MCF 10A (cell line): ENCODE data around the gene CYLC2. TPM values are rescaled to one million over a fixed set of nuclear protein-coding genes. Genes with fewer than 3 reads are reported as not detected.

Experiments
- Bru-seq: library from RNA; stranded (reverse); fragments of 400-500 nt; gene quantifications from one replicate; lab custom pipeline; 2021; lab: Mats Ljungman, UMichigan
- BruChase-seq, 2 experiments: library from RNA; stranded (reverse); fragments of 400-500 nt; gene quantifications; one replicate each; lab custom pipeline; 2021; lab: Mats Ljungman, UMichigan
- BruUV-seq: library from RNA; stranded (reverse); fragments of 400-500 nt; replicated peaks from 2 replicates; lab custom pipeline; 2021; lab: Mats Ljungman, UMichigan
- CTCF ChIA-PET: fragments of 300-600 bp; sonication (Branson Sonifier 250); formaldehyde crosslinking; extraction: SDS; loops from one replicate; lab custom pipeline; 2021; ENCODE audit warnings: antibody characterized with exemption, inconsistent platforms; lab: Yijun Ruan, JAX
- POLR2A ChIA-PET: fragments of 300-600, 350-650 bp; sonication (Branson Sonifier 250); formaldehyde crosslinking; extraction: SDS; loops from one replicate; lab custom pipeline; 2020; ENCODE audit warnings: antibody characterized with exemption, inconsistent platforms; lab: Yijun Ruan, JAX
- DNase-seq: peaks from one replicate; pipeline ENCODE4 v3.0.0-alpha.2; 2018; ENCODE audit not compliant: unreplicated experiment
- H3K27ac Mint-ChIP-seq: one replicate; pipeline ENCODE4 v1.8.0; 2022; ENCODE audit warnings: mild to moderate bottlenecking, low read depth, mixed read lengths; ENCODE audit not compliant: unreplicated experiment
- H3K27me3 Mint-ChIP-seq: one replicate; pipeline ENCODE4 v1.8.0; 2022; ENCODE audit warnings: mixed read lengths; ENCODE audit not compliant: insufficient read depth, unreplicated experiment
- H3K36me3 Mint-ChIP-seq: one replicate; pipeline ENCODE4 v1.8.0; 2022; ENCODE audit warnings: mild to moderate bottlenecking, moderate library complexity, mixed read lengths; ENCODE audit not compliant: insufficient read depth, unreplicated experiment
- H3K4me1 Mint-ChIP-seq: one replicate; pipeline ENCODE4 v1.8.0; 2022; ENCODE audit warnings: mixed read lengths; ENCODE audit not compliant: insufficient read depth, unreplicated experiment
- H3K4me3 Mint-ChIP-seq: one replicate; pipeline ENCODE4 v1.8.0; 2022; ENCODE audit warnings: mild to moderate bottlenecking, moderate library complexity, mixed read lengths; ENCODE audit not compliant: unreplicated experiment
- H3K9me3 Mint-ChIP-seq: one replicate; pipeline ENCODE4 v1.8.0; 2022; ENCODE audit warnings: mixed read lengths; ENCODE audit not compliant: unreplicated experiment
- CTCF ChIP-seq: fragments of 200-600 bp; IDR thresholded peaks from one replicate; pipeline ENCODE4 v1.8.0; 2022; ENCODE audit warnings: antibody characterized with exemption, mild to moderate bottlenecking; ENCODE audit not compliant: unreplicated experiment
- intact Hi-C: fragments of 100-400 bp; cut with micrococcal nuclease; formaldehyde crosslinking; loops from 2 replicates; pipeline ENCODE4 v1.14.1; 2022
- long read RNA-seq: library from polyadenylated mRNA; stranded (forward); transcript quantifications from one replicate; pipeline ENCODE4 v2.0.0, GENCODE V29; 2022
- total RNA-seq: library from RNA; stranded (reverse); gene quantifications from 2 replicates; pipeline ENCODE4 v1.2.3, GENCODE V29; 2022

CYLC2 gene
- not detected in 2 replicates for total RNA-seq
- Bru-seq, nascent RNA: not detected
- not detected for BruChase-seq, experiment 1, labeled RNA remaining after a 6-hour chase
- not detected for BruChase-seq, experiment 2, labeled RNA remaining after a 2-hour chase
- long read RNA-seq: 0 reads

GRCh38 chr9:102995033-102995432 is at the start of gene CYLC2:
CYLC2 (plus strand) TSS chr9:102995333; CDS start chr9:102995381, 48 bp downstream.
- no peaks in the 10 kb centered on the region for H3K36me3 Mint-ChIP-seq
- no peak for DNase-seq
- intact Hi-C loops: no loop called here

GRCh38 chr9:102950346-102950745 is 44.8 kb upstream of the CYLC2 start:
- Mint-ChIP-seq H3K4me3 (no peak overlapping the region), H3K4me1 (no peaks in the 10 kb centered on the region), H3K36me3 (no peaks in the 10 kb centered on the region), H3K27me3 (peaks cover 28% of the 10 kb centered on the region), H3K9me3 (no peaks in the 10 kb centered on the region), H3K27ac (no peak overlapping the region)
- ChIA-PET POLR2A (no interaction called here), CTCF (interaction anchor here (0.7 to 1.0 kb wide), 3 partner anchors 9 to 28 kb away, joined by 3 to 4 read pairs (median 3); no protein-coding TSS in a partner anchor)
- intact Hi-C loops: no loop called here
- TF ChIP-seq CTCF: no peak
- DNase-seq: no peak
- BruUV-seq: no TSS peak

More at GRCh38 chr9:102995033-102995432, at the start of gene CYLC2:
- Mint-ChIP-seq H3K27ac (no peak within 1 kb of the TSS), H3K4me3 (no peak within 1 kb of the TSS), H3K4me1 (no peaks in the 10 kb centered on the region), H3K27me3 (peaks cover 43% of the 10 kb centered on the region), H3K9me3 (no peaks in the 10 kb centered on the region)
- no TSS peak for BruUV-seq
- CTCF ChIA-PET: no interaction called here
- POLR2A ChIA-PET: interaction anchor here (1.3 kb wide), 1 partner anchor 24 kb away, joined by 3 read pairs; no protein-coding TSS in a partner anchor
- no peak for TF ChIP-seq CTCF

GRCh38 chr9:102966999-102967398 is 28.1 kb upstream of the CYLC2 start:
- Mint-ChIP-seq H3K27me3 (peaks cover 14% of the 10 kb centered on the region), H3K4me1 (no peaks in the 10 kb centered on the region), H3K36me3 (no peaks in the 10 kb centered on the region), H3K27ac (no peak overlapping the region), H3K9me3 (peaks cover 15% of the 10 kb centered on the region), H3K4me3 (no peak overlapping the region)
- TF ChIP-seq CTCF: no peak
- ChIA-PET POLR2A (no interaction called here), CTCF (no interaction called here)
- no peak for DNase-seq
- intact Hi-C loops: no loop called here
- no TSS peak for BruUV-seq

- Mint-ChIP-seq H3K27ac (no peak overlapping the region), H3K9me3 (peaks cover 15% of the 10 kb centered on the region), H3K36me3 (no peaks in the 10 kb centered on the region), H3K4me3 (no peak overlapping the region), H3K4me1 (no peaks in the 10 kb centered on the region), H3K27me3 (peaks cover 4% of the 10 kb centered on the region)
- ChIA-PET CTCF (no interaction called here), POLR2A (no interaction called here)
- BruUV-seq: no TSS peak
- DNase-seq: no peak
- intact Hi-C loops: no loop called here
- TF ChIP-seq CTCF: no peak
These were observed 27.2 kb upstream of the CYLC2 start for GRCh38 chr9:102967979-102968378.
